Activated CD4-positive, alpha-beta T cell treated with anti-CD3 and anti-CD28 coated beads for 36 hours (primary cell): ENCODE results near the gene ZNF557. TPM values are rescaled to one million over a fixed set of nuclear protein-coding genes. Genes with fewer than 3 reads are reported as not detected.
"Not testable (repeated sequence)": the region's sequence is repeated elsewhere in the genome, so short reads cannot be mapped to it uniquely, and the experiment has no call there.

Experiments
- ATAC-seq: fragments of 200-7000 bp; cut with Tn5 transposase; one replicate; pipeline ENCODE4 v1.10.0; 2021; ENCODE audit warnings: mild to moderate bottlenecking, moderate library complexity
- CTCF ChIA-PET: fragments of 350-600 bp; sonication (Branson Sonifier 250); formaldehyde crosslinking; loops from one replicate; lab custom pipeline; 2021; ENCODE audit warnings: antibody characterized with exemption; lab: Charles Lee
- POLR2A ChIA-PET: fragments of 350-600 bp; sonication (Branson Sonifier 250); formaldehyde crosslinking; loops from one replicate; lab custom pipeline; 2021; ENCODE audit warnings: antibody characterized with exemption, inconsistent platforms; lab: Charles Lee
- DNase-seq: peaks from one replicate; pipeline ENCODE4 v3.0.0-alpha.2; 2020
- H3K27ac Mint-ChIP-seq: one replicate; pipeline ENCODE4 v1.8.0; 2021; ENCODE audit warnings: mixed read lengths
- H3K27me3 Mint-ChIP-seq: one replicate; pipeline ENCODE4 v1.8.0; 2021; ENCODE audit warnings: mixed read lengths
- H3K36me3 Mint-ChIP-seq: one replicate; pipeline ENCODE4 v1.8.0; 2021; ENCODE audit warnings: low read depth, mixed read lengths
- H3K4me1 Mint-ChIP-seq: one replicate; pipeline ENCODE4 v1.8.0; 2021; ENCODE audit warnings: mixed read lengths
- H3K4me3 Mint-ChIP-seq: one replicate; pipeline ENCODE4 v1.8.0; 2021; ENCODE audit warnings: mild to moderate bottlenecking, moderate library complexity, mixed read lengths
- H3K9me3 Mint-ChIP-seq: one replicate; pipeline ENCODE4 v1.8.0; 2021; ENCODE audit warnings: low read depth, mixed read lengths
- intact Hi-C, 2 experiments: fragments of 100-400 bp; cut with DNase I in 1 of 2; cut with micrococcal nuclease in 1 of 2; formaldehyde crosslinking; loops; one replicate each; pipeline versions ENCODE4 v1.14.2 to v1.15.1; 2022 to 2024; cut with DNase I, micrococcal nuclease
- total RNA-seq, 2 experiments: library from RNA; stranded (reverse); gene quantifications; one replicate each; pipeline ENCODE4 v1.2.3, GENCODE V29; 2021

Gene ZNF557
- 1 to 10 TPM; 8.9 to 9.6 TPM for total RNA-seq

DNA sequence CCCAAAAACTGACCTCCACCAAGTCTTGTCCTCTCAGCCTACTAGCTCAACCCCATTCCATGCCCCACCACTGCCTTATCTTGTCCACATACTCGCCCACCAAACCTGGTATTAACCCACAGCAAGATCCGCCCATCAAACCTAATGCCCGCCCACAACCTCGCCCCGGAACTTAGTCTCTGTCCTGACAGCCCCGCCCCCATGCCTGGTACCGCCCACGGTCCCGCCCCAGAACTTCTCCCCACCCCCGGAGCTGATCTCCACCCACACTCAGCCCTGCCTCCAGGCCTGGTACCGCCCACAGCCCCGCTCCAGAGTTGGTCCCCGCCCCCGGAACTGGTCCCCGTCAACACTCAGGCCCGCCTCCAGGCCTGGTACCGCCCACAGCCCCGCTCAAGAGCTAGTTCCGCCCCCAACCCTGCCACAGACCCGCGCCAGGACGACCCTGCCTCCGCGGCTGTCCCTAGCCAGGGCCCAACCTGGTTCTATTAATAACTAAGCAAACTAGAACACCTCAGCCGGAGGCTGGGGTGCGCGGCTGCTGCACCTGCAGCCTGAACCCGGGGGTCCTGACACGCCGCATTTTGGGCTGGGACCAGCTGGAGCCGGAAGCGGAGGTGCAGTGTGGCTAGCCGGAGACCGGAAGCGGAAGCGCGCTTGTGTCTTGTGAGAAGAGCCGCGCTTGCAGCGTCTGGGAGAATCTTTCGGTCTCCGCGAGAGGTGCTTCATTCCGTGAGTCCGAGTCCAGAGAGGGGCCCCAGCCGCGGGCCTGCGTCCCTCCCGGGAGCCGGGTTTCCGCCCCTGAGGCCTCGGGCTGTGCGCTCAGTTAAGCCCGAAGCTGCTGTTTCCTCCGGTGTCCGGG, at the start of gene ZNF557:
Gene ZNF557, plus strand, starts transcription at position 662 of the 862 bp plus-strand sequence. CDS start 5,372 bp downstream, outside the sequence.
- POLR2A ChIA-PET: interaction anchor here (0.6 to 1.2 kb wide), 3 partner anchors 30 to 276 kb away, joined by 3 to 8 read pairs (median 3); no protein-coding TSS in a partner anchor
- Mint-ChIP-seq H3K9me3 (peaks cover under 1% of the 10 kb centered on the region), H3K27me3 (no peaks in the 10 kb centered on the region), H3K4me1 (peaks cover 17% of the 10 kb centered on the region), H3K36me3 (peaks cover 33% of the 10 kb centered on the region), H3K27ac (peak within 1 kb of the TSS; percentile 77), H3K4me3 (peak within 1 kb of the TSS; percentile 90)
- ATAC-seq: peak; percentile 96
- DNase-seq: peak; percentile 100
- intact Hi-C loops: loop anchor here in 1 of 2 experiments (1.0 kb wide), 2 partner anchors 30 to 302 kb away; partner anchors contain the start of gene SH2D3A
- CTCF ChIA-PET: interaction anchor here (0.7 to 1.9 kb wide), 4 partner anchors 30 to 285 kb away, joined by 3 to 6 read pairs (median 6); no protein-coding TSS in a partner anchor

DNA sequence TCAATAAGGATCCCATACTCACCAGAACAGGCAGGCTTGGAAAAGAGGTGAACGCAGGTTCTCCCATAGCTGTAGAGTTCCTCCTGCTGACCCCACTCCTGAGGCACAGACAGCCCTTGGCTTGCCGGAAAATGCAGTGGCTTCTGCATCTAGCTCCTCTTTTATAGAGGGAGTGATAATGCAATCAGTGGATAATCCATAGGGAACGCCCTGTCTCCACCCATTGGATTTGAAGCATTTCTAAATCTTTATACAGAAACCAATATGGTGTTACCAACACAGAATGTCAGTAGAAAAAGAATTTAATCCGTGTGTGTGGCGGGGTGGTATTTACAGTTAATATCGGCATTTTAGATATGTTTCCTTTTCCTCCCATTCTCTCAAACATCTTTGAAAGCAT, 48.2 kb upstream of the ZNF557 start, which contains the start of gene MBD3L2B:
Gene MBD3L2B, minus strand, starts transcription at position 101 of the 400 bp plus-strand sequence. Its CDS starts 34 bp downstream, at position 67.
- intact Hi-C loops, H3K27me3 Mint-ChIP-seq, POLR2A ChIA-PET, H3K27ac Mint-ChIP-seq, H3K4me1 Mint-ChIP-seq, ATAC-seq, CTCF ChIA-PET, DNase-seq, H3K9me3 Mint-ChIP-seq, H3K4me3 Mint-ChIP-seq, H3K36me3 Mint-ChIP-seq: not testable (repeated sequence)

GRCh38 chr19:7028790-7029189, 40.7 kb upstream of the ZNF557 start:
- H3K9me3 Mint-ChIP-seq, CTCF ChIA-PET, H3K27me3 Mint-ChIP-seq, H3K36me3 Mint-ChIP-seq, intact Hi-C loops, DNase-seq, H3K27ac Mint-ChIP-seq, POLR2A ChIA-PET, ATAC-seq, H3K4me1 Mint-ChIP-seq, H3K4me3 Mint-ChIP-seq: not testable (repeated sequence)

GRCh38 chr19:7030278-7030677, 39.2 kb upstream of the ZNF557 start, which contains the start of gene MBD3L5:
Gene MBD3L5, plus strand, starts transcription at chr19:7030578. Its CDS starts 34 bp downstream, at chr19:7030612.
- intact Hi-C loops, H3K27me3 Mint-ChIP-seq, ATAC-seq, CTCF ChIA-PET, DNase-seq, H3K27ac Mint-ChIP-seq, H3K36me3 Mint-ChIP-seq, H3K9me3 Mint-ChIP-seq, H3K4me1 Mint-ChIP-seq, POLR2A ChIA-PET, H3K4me3 Mint-ChIP-seq: not testable (repeated sequence)

DNA sequence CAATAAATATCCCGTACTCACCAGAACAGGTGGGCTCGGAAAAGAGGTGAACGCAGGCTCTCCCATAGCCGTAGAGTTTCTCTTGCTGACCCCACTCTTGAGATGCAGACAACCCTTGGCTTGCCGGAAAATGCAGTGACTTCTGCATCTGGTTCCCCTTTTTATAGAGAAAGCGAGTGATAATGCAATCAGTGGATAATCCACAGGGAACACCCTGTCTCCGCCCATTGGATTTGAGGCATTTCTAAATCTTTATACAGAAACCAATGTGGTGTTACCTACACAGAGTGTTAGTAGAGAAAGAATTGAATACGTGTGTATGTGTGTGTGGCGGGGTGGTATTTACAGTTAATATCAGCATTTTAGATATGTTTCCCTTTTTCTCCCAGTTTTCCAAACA, 29.4 kb upstream of the ZNF557 start, which contains the start of gene MBD3L4:
Gene MBD3L4, minus strand, starts transcription at position 101 of the 400 bp plus-strand sequence. Its CDS starts 35 bp downstream, at position 66.
- H3K27ac Mint-ChIP-seq, intact Hi-C loops, ATAC-seq, POLR2A ChIA-PET, H3K27me3 Mint-ChIP-seq, H3K4me3 Mint-ChIP-seq, DNase-seq, CTCF ChIA-PET, H3K4me1 Mint-ChIP-seq, H3K9me3 Mint-ChIP-seq, H3K36me3 Mint-ChIP-seq: not testable (repeated sequence)

GRCh38 chr19:7041563-7041962, 27.9 kb upstream of the ZNF557 start:
- H3K36me3 Mint-ChIP-seq, DNase-seq, intact Hi-C loops, H3K27ac Mint-ChIP-seq, ATAC-seq, POLR2A ChIA-PET, H3K4me1 Mint-ChIP-seq, H3K9me3 Mint-ChIP-seq, H3K4me3 Mint-ChIP-seq, CTCF ChIA-PET, H3K27me3 Mint-ChIP-seq: not testable (repeated sequence)

GRCh38 chr19:7049021-7049420, 20.5 kb upstream of the ZNF557 start, which contains the start of gene MBD3L2:
Gene MBD3L2, plus strand, starts transcription at chr19:7049321. Its CDS starts 53 bp downstream, at chr19:7049374.
- H3K27me3 Mint-ChIP-seq, ATAC-seq, H3K36me3 Mint-ChIP-seq, H3K9me3 Mint-ChIP-seq, DNase-seq, POLR2A ChIA-PET, CTCF ChIA-PET, intact Hi-C loops, H3K27ac Mint-ChIP-seq, H3K4me1 Mint-ChIP-seq, H3K4me3 Mint-ChIP-seq: not testable (repeated sequence)

- POLR2A ChIA-PET, CTCF ChIA-PET, intact Hi-C loops, H3K4me3 Mint-ChIP-seq, ATAC-seq, H3K4me1 Mint-ChIP-seq, H3K27ac Mint-ChIP-seq, H3K9me3 Mint-ChIP-seq, H3K36me3 Mint-ChIP-seq, H3K27me3 Mint-ChIP-seq, DNase-seq: not testable (repeated sequence)
Measured at GRCh38 chr19:7051421-7051820, 18.1 kb upstream of the ZNF557 start.

DNA sequence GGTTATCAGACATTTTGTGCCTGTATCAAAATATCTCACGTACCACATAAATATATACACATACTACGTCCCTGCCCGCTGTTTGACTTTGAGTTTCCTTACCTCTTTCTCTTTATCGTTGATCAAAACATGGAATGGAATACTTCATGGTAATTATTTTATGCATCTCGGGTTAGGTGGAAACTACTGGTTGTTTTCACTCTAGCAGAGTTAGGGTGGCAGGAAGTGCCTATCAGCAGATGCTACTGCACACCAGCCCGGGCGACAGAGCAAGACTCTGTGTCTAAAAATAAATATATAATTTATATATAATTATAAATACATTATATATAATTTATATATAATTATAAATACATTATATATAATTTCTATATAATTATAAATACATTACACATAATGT, 16.6 kb upstream of the ZNF557 start:
- H3K4me3 Mint-ChIP-seq, H3K27me3 Mint-ChIP-seq, H3K4me1 Mint-ChIP-seq, H3K36me3 Mint-ChIP-seq, DNase-seq, H3K27ac Mint-ChIP-seq, H3K9me3 Mint-ChIP-seq, intact Hi-C loops, CTCF ChIA-PET, POLR2A ChIA-PET: not testable (repeated sequence)
- peak; percentile 44 for ATAC-seq

DNA sequence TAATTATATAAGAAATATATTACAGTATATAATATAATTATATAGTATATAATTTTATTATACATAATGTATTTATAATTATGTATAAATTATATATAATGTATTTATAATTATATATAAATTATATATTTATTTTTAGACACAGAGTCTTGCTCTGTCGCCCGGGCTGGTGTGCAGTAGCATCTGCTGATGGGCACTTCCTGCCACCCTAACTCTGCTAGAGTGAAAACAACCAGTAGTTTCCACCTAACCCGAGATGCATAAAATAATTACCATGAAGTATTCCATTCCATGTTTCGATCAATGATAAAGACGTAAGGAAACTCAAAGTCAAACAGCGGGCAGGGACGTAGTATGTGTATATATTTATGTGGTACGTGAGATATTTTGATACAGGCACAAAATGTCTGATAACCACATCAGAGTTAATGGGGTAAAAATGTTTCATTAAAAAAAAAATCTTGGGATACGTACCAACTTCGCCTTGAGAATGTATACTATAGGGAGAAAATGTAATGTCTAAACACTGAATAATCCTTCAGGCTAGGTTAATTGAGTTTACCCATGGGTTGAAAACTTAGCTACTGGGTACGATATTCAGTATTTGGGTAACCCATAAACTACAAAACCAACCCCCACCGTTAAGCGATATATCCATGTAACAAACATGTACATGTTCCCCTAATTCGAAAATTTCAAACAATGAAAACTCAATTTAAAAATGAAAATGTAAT, 14.7 kb upstream of the ZNF557 start:
- DNase-seq, H3K9me3 Mint-ChIP-seq, ATAC-seq, CTCF ChIA-PET, POLR2A ChIA-PET, intact Hi-C loops, H3K4me1 Mint-ChIP-seq, H3K36me3 Mint-ChIP-seq, H3K4me3 Mint-ChIP-seq, H3K27ac Mint-ChIP-seq, H3K27me3 Mint-ChIP-seq: not testable (repeated sequence)

DNA sequence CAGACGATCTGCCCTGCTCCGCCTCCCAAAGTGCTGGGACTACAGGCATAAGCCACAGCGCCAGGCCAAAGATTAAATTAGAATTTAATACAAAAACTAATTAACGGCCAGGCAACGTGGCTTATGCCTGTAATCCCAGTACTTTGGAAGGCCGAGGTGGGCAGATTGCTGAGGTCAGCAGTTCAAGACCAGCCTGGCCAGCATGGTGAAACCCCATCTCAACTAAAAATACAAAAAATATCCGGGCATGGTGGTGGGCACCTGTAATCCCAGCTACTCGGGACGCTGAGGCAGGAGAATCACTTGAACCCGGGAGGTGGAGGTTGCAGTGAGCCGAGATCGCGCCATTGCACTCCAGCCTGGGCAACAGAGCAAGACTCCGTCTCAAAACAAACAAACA, 13.8 kb upstream of the ZNF557 start:
- H3K4me1 Mint-ChIP-seq, CTCF ChIA-PET, H3K27me3 Mint-ChIP-seq, H3K9me3 Mint-ChIP-seq, H3K4me3 Mint-ChIP-seq, intact Hi-C loops, H3K36me3 Mint-ChIP-seq, H3K27ac Mint-ChIP-seq, ATAC-seq, DNase-seq, POLR2A ChIA-PET: not testable (repeated sequence)
